Ectodermal cell (in vitro differentiated cells): ENCODE data around the gene PTPRR.

Experiments
- H3K27ac ChIP-seq: 2 replicates; pipeline ENCODE4 v1.7.0; 2013; ENCODE audit warnings: mild to moderate bottlenecking, low read depth, low read length; ENCODE audit not compliant: insufficient read depth, poor library complexity, severe bottlenecking
- H3K27me3 ChIP-seq: 2 replicates; pipeline ENCODE4 v1.7.0; 2013; ENCODE audit warnings: mild to moderate bottlenecking, low read length; ENCODE audit not compliant: insufficient read depth, control insufficient read depth, poor library complexity, severe bottlenecking
- H3K36me3 ChIP-seq: one replicate; pipeline ENCODE4 v1.7.0; 2013; ENCODE audit warnings: low read length; ENCODE audit not compliant: control insufficient read depth, insufficient read depth
- H3K4me1 ChIP-seq: one replicate; pipeline ENCODE4 v1.7.0; 2013; ENCODE audit warnings: low read length; ENCODE audit not compliant: control insufficient read depth, insufficient read depth
- H3K4me3 ChIP-seq: 2 replicates; pipeline ENCODE4 v1.7.0; 2013; ENCODE audit warnings: low read depth, low read length, control low read depth; ENCODE audit not compliant: insufficient read depth
- H3K9me3 ChIP-seq: 2 replicates; pipeline ENCODE4 v1.7.0; 2013; ENCODE audit warnings: mild to moderate bottlenecking, low read length, moderate library complexity; ENCODE audit not compliant: control insufficient read depth
- WGBS, 2 experiments: methylation state at CpG; one replicate each; pipeline ENCODE4 v1.1.7; 2013; ENCODE audit warnings: missing lambda C conversion rate in 2 of 2; 5-methylcytosine and 5-hydroxymethylcytosine counted together

Gene PTPRR

GRCh38 chr12:70919176-70919575 lies 1.4 kb downstream of the PTPRR start:
- Histone ChIP-seq H3K27ac (no peak overlapping the region), H3K36me3 (no peaks in the 10 kb centered on the region), H3K4me3 (no peak overlapping the region), H3K4me1 (peaks cover 5% of the 10 kb centered on the region), H3K9me3 (no peaks in the 10 kb centered on the region), H3K27me3 (peaks cover 12% of the 10 kb centered on the region)
- 85 to 92% methylated on average over 2 of the region's 2 CpGs for WGBS, 2 experiments

GRCh38 chr12:70918321-70918720 lies 2.2 kb downstream of the PTPRR start:
- no peak overlapping the region for H3K4me3 ChIP-seq
- H3K27me3 ChIP-seq = peaks cover 12% of the 10 kb centered on the region
- H3K9me3 ChIP-seq = no peaks in the 10 kb centered on the region
- 100% methylated on average over 1 of the region's 1 CpG for WGBS, 2 experiments
- no peaks in the 10 kb centered on the region for H3K36me3 ChIP-seq
- H3K27ac ChIP-seq = no peak overlapping the region
- peaks cover 5% of the 10 kb centered on the region for H3K4me1 ChIP-seq

- whole genome bisulfite sequencing, 2 experiments = 89 to 93% methylated on average over 1 of the region's 1 CpG
- H3K4me3 ChIP-seq = no peak overlapping the region
- H3K36me3 ChIP-seq = no peaks in the 10 kb centered on the region
Observed at GRCh38 chr12:70910666-70911065, 9.9 kb downstream of the PTPRR start.

GRCh38 chr12:70908978-70909377 lies 11.6 kb downstream of the PTPRR start:
- H3K4me1 ChIP-seq = no peaks in the 10 kb centered on the region
- WGBS, 2 experiments = 93 to 100% methylated on average over 1 of the region's 1 CpG
- H3K4me3 ChIP-seq = no peak overlapping the region
- no peaks in the 10 kb centered on the region for H3K9me3 ChIP-seq
- no peaks in the 10 kb centered on the region for H3K36me3 ChIP-seq
- no peaks in the 10 kb centered on the region for H3K27me3 ChIP-seq
- no peak overlapping the region for H3K27ac ChIP-seq

More at GRCh38 chr12:70910666-70911065, 9.9 kb downstream of the PTPRR start:
- no peaks in the 10 kb centered on the region for H3K9me3 ChIP-seq
- no peaks in the 10 kb centered on the region for H3K4me1 ChIP-seq
- H3K27me3 ChIP-seq = no peaks in the 10 kb centered on the region
- no peak overlapping the region for H3K27ac ChIP-seq

GRCh38 chr12:70907412-70907811 lies 13.1 kb downstream of the PTPRR start:
- Histone ChIP-seq H3K27me3 (no peaks in the 10 kb centered on the region), H3K4me3 (no peak overlapping the region), H3K9me3 (no peaks in the 10 kb centered on the region), H3K36me3 (no peaks in the 10 kb centered on the region), H3K27ac (no peak overlapping the region), H3K4me1 (no peaks in the 10 kb centered on the region)
- WGBS, 2 experiments = 93% methylated on average over 2 of the region's 2 CpGs

GRCh38 chr12:70895956-70896355 lies 24.6 kb downstream of the PTPRR start:
- no peak overlapping the region for H3K4me3 ChIP-seq
- no peaks in the 10 kb centered on the region for H3K4me1 ChIP-seq
- no CpG with 5 or more reads among the region's 1 CpG for WGBS, 2 experiments

GRCh38 chr12:70892593-70892992 lies 27.9 kb downstream of the PTPRR start:
- H3K9me3 ChIP-seq = no peaks in the 10 kb centered on the region
- no peaks in the 10 kb centered on the region for H3K27me3 ChIP-seq
- H3K36me3 ChIP-seq = no peaks in the 10 kb centered on the region
- H3K4me3 ChIP-seq = no peak overlapping the region
- WGBS, 2 experiments = 92 to 97% methylated on average over 5 of the region's 5 CpGs
- H3K4me1 ChIP-seq = no peaks in the 10 kb centered on the region
- no peak overlapping the region for H3K27ac ChIP-seq

More at GRCh38 chr12:70895956-70896355, 24.6 kb downstream of the PTPRR start:
- no peaks in the 10 kb centered on the region for H3K36me3 ChIP-seq
- no peaks in the 10 kb centered on the region for H3K9me3 ChIP-seq
- H3K27me3 ChIP-seq = no peaks in the 10 kb centered on the region
- H3K27ac ChIP-seq = no peak overlapping the region

- no peak overlapping the region for H3K27ac ChIP-seq
- WGBS, 2 experiments = no CpG with 5 or more reads among the region's 1 CpG
Observed at GRCh38 chr12:70890895-70891832, 29.4 kb downstream of the PTPRR start.

GRCh38 chr12:70885956-70886355 lies 34.6 kb downstream of the PTPRR start:
- no peaks in the 10 kb centered on the region for H3K9me3 ChIP-seq
- H3K4me1 ChIP-seq = no peaks in the 10 kb centered on the region
- no peak overlapping the region for H3K4me3 ChIP-seq
- no peaks in the 10 kb centered on the region for H3K27me3 ChIP-seq
- no peaks in the 10 kb centered on the region for H3K36me3 ChIP-seq
- WGBS, 2 experiments = 94 to 97% methylated on average over 2 to 3 of the region's 3 CpGs
- H3K27ac ChIP-seq = no peak overlapping the region

More at GRCh38 chr12:70890895-70891832, 29.4 kb downstream of the PTPRR start:
- no peaks in the 10 kb centered on the region for H3K4me1 ChIP-seq
- H3K27me3 ChIP-seq = no peaks in the 10 kb centered on the region
- H3K9me3 ChIP-seq = no peaks in the 10 kb centered on the region
- H3K4me3 ChIP-seq = no peak overlapping the region
- no peaks in the 10 kb centered on the region for H3K36me3 ChIP-seq

- H3K4me3 ChIP-seq = no peak overlapping the region
- no peaks in the 10 kb centered on the region for H3K36me3 ChIP-seq
- no peaks in the 10 kb centered on the region for H3K27me3 ChIP-seq
- no peak overlapping the region for H3K27ac ChIP-seq
- WGBS, 2 experiments = 41 to 43% methylated on average over 1 of the region's 1 CpG
- no peaks in the 10 kb centered on the region for H3K9me3 ChIP-seq
- no peaks in the 10 kb centered on the region for H3K4me1 ChIP-seq
Observed at GRCh38 chr12:70883855-70884254, 36.7 kb downstream of the PTPRR start.
